K562 (cell line): ENCODE results near the gene ACAT1. TPM values are rescaled to one million over a fixed set of nuclear protein-coding genes. Genes with fewer than 3 reads are reported as not detected.

Source experiments
- ATAC-seq: fragments of 200-7000 bp; cut with Tn5 transposase; 3 replicates; pipeline ENCODE4 v1.9.1; 2020; ENCODE audit warnings: moderate library complexity
- Bru-seq: library from RNA; stranded (reverse); fragments of 400-500 nt; gene quantifications from one replicate; lab custom pipeline; 2021; lab: Mats Ljungman, UMichigan
- BruChase-seq, 2 experiments: library from RNA; stranded (reverse); fragments of 400-500 nt; gene quantifications; one replicate each; lab custom pipeline; 2021; lab: Mats Ljungman, UMichigan
- BruUV-seq: library from RNA; stranded (reverse); fragments of 400-500 nt; replicated peaks from 2 replicates; lab custom pipeline; 2021; lab: Mats Ljungman, UMichigan
- CTCF ChIA-PET: fragments of 300-600 bp; formaldehyde crosslinking; extraction: SDS; loops from one replicate; lab custom pipeline; 2021; ENCODE audit warnings: low intra/inter-chr PET ratio; lab: Yijun Ruan, JAX
- POLR2A ChIA-PET: fragments of 300-600, 350-650 bp; sonication (Branson Sonifier 250); formaldehyde crosslinking; extraction: SDS; loops from one replicate; lab custom pipeline; 2021; ENCODE audit warnings: antibody characterized with exemption, inconsistent platforms; lab: Yijun Ruan, JAX
- DNase-seq, 4 experiments: peaks; one replicate each; pipeline versions ENCODE4 v3.0.0 to v3.0.0-alpha.2; 2011 to 2018; ENCODE audit warnings: low spot score in 3 of 4, mixed read lengths in 3 of 4; ENCODE audit errors: extremely low read depth in 1 of 4
- FAIRE-seq: peaks from 2 replicates; lab custom pipeline; 2011; peaks lifted over from hg19 to GRCh38; lab: Jason Lieb, UNC
- H2AFZ ChIP-seq: 2 replicates; pipeline ENCODE4 v1.6.0; 2011; ENCODE audit warnings: low read depth, low read length, control low read depth, inconsistent platforms
- H3K27ac ChIP-seq: fragments of 200-600 bp; 3 replicates; pipeline ENCODE4 v1.8.0; 2011; ENCODE audit warnings: low read depth, mild to moderate bottlenecking, control low read depth, inconsistent platforms, low read length, moderate library complexity, mixed read lengths; ENCODE audit errors: extremely low read depth
- H3K27me3 ChIP-seq, 2 experiments: fragments of 300-600 bp in 1 of 2; 2 replicates in 1 of 2; 3 replicates in 1 of 2; pipeline versions ENCODE4 v1.6.0 to v1.8.0; 2011; ENCODE audit warnings: inconsistent platforms in 2 of 2, low read length in 2 of 2, mild to moderate bottlenecking in 1 of 2, mixed read lengths in 1 of 2, moderate library complexity in 1 of 2; ENCODE audit not compliant: control insufficient read depth in 2 of 2, insufficient read depth in 2 of 2
- H3K36me3 ChIP-seq: fragments of 300-600 bp; 3 replicates; pipeline ENCODE4 v1.8.0; 2011; ENCODE audit warnings: mild to moderate bottlenecking, low read length, inconsistent platforms; ENCODE audit not compliant: control insufficient read depth, insufficient read depth
- H3K4me1 ChIP-seq, 2 experiments: fragments of 200-600 bp in 1 of 2; replicated peaks in 1 of 2; 2 replicates in 1 of 2; 3 replicates in 1 of 2; pipeline versions ENCODE4 v1.5.1 to v1.8.0; 2011; ENCODE audit warnings: inconsistent platforms in 2 of 2, low read length in 2 of 2, mild to moderate bottlenecking in 1 of 2, mixed read lengths in 1 of 2, moderate library complexity in 1 of 2; ENCODE audit not compliant: control insufficient read depth in 2 of 2, insufficient read depth in 2 of 2
- H3K4me2 ChIP-seq: 2 replicates; pipeline ENCODE4 v1.6.1; 2011; ENCODE audit warnings: low read length, control low read depth, inconsistent platforms, mixed read lengths; ENCODE audit not compliant: insufficient read depth
- H3K4me3 ChIP-seq: fragments of 200-600 bp; sonication (generic), shearing (Covaris generic); 2 replicates; pipeline ENCODE4 v1.5.1; 2016; ENCODE audit warnings: control low read depth, inconsistent platforms
- H3K79me2 ChIP-seq: fragments of 200-600 bp; 3 replicates; pipeline ENCODE4 v1.8.0; 2011; ENCODE audit warnings: low read length, inconsistent platforms; ENCODE audit not compliant: control insufficient read depth, insufficient read depth
- H3K9ac ChIP-seq, 2 experiments: 2 replicates each; pipeline versions ENCODE4 v1.6.0 to v1.6.1; 2011; ENCODE audit warnings: low read depth in 2 of 2, low read length in 2 of 2, control low read depth in 1 of 2, inconsistent platforms in 1 of 2, mild to moderate bottlenecking in 1 of 2, mixed read lengths in 1 of 2; ENCODE audit not compliant: insufficient read depth in 1 of 2
- H3K9me1 ChIP-seq: one replicate; pipeline ENCODE4 v1.6.0; 2011; ENCODE audit warnings: inconsistent platforms, mild to moderate bottlenecking, low read length, moderate library complexity; ENCODE audit not compliant: control insufficient read depth, insufficient read depth
- H3K9me3 ChIP-seq: replicated peaks from 2 replicates; pipeline ENCODE4 v1.5.1; 2011; ENCODE audit warnings: low read depth, low read length, inconsistent platforms; ENCODE audit not compliant: control insufficient read depth, insufficient read depth
- H4K20me1 ChIP-seq: replicated peaks from 2 replicates; pipeline ENCODE4 v1.6.1; 2011; ENCODE audit warnings: low read length, inconsistent platforms, mixed read lengths; ENCODE audit not compliant: control insufficient read depth, insufficient read depth
- CREM ChIP-seq: IDR thresholded peaks from 2 replicates; pipeline ENCODE4 v1.6.1; 2014; ENCODE audit warnings: antibody characterized with exemption, low read depth
- ELF4 ChIP-seq: fragments of 450-650 bp; formaldehyde crosslinking; IDR thresholded peaks from 2 replicates; pipeline ENCODE4 v1.4.0; 2022; ENCODE audit warnings: missing genetic modification characterization
- LCOR ChIP-seq: sonication (generic); formaldehyde crosslinking; IDR thresholded peaks from 2 replicates; pipeline ENCODE4 v1.8.0; 2022; ENCODE audit warnings: mild to moderate bottlenecking, missing genetic modification reagents
- MCM5 ChIP-seq: fragments of 450-650 bp; IDR thresholded peaks from 2 replicates; pipeline ENCODE4 v1.6.1; 2016; ENCODE audit warnings: low read depth
- NUFIP1 ChIP-seq: fragments of 450-650 bp; IDR thresholded peaks from 2 replicates; pipeline ENCODE4 v1.6.1; 2018; ENCODE audit not compliant: partially characterized antibody
- PYGO2 ChIP-seq: fragments of 450-650 bp; IDR thresholded peaks from 2 replicates; pipeline ENCODE4 v1.6.1; 2016; ENCODE audit warnings: mild to moderate bottlenecking, missing genetic modification characterization, moderate library complexity, missing compliant biosample characterization
- RBFOX2 ChIP-seq: fragments of 200-400 bp; formaldehyde crosslinking; IDR thresholded peaks from 2 replicates; pipeline ENCODE4 v1.6.1; 2017; ENCODE audit warnings: low read depth, mild to moderate bottlenecking, low read length, moderate library complexity
- SOX6 ChIP-seq: fragments of 450-650 bp; IDR thresholded peaks from 2 replicates; pipeline ENCODE4 v1.6.1; 2014; ENCODE audit warnings: mild to moderate bottlenecking
- TAF9B ChIP-seq: fragments of 450-650 bp; IDR thresholded peaks from 2 replicates; pipeline ENCODE4 v1.6.1; 2018; ENCODE audit warnings: mild to moderate bottlenecking; ENCODE audit not compliant: partially characterized antibody
- ZBTB8A ChIP-seq: fragments of 450-650 bp; IDR thresholded peaks from 2 replicates; pipeline ENCODE4 v1.6.1; 2018; ENCODE audit warnings: mild to moderate bottlenecking, moderate library complexity; ENCODE audit not compliant: partially characterized antibody
- ZNF197 ChIP-seq: fragments of 200-800 bp; sonication (Bioruptor generic); IDR thresholded peaks from 2 replicates; pipeline ENCODE4 v1.6.1; 2016; ENCODE audit warnings: low read depth, missing genetic modification characterization, missing compliant biosample characterization
- ZNF445 ChIP-seq: fragments of 250-450 bp; sonication (Bioruptor Pico); IDR thresholded peaks from 2 replicates; pipeline ENCODE4 v1.4.0; 2020; ENCODE audit warnings: low read depth, mild to moderate bottlenecking, moderate library complexity
- ZNF584 ChIP-seq: fragments of 200-800 bp; sonication (Bioruptor generic); IDR thresholded peaks from 2 replicates; pipeline ENCODE4 v1.6.1; 2016; ENCODE audit warnings: low read depth, mild to moderate bottlenecking, missing genetic modification characterization, missing compliant biosample characterization
- WGBS: fragments of 100-300 bp; shearing (Covaris generic); methylation state at CpG from one replicate; pipeline ENCODE4 v1.1.6; 2016; ENCODE audit warnings: low coverage, mixed read lengths; ENCODE audit not compliant: insufficient coverage; ENCODE audit errors: missing lambda C conversion rate; 5-methylcytosine and 5-hydroxymethylcytosine counted together
- in situ Hi-C: fragments of 300-500 bp; cut with MboI; formaldehyde crosslinking; loops from 4 replicates; pipeline ENCODE4 v1.15.0; 2018; ENCODE audit warnings: inconsistent platforms, mixed read lengths
- intact Hi-C: fragments of 100-400 bp; cut with micrococcal nuclease; formaldehyde crosslinking; loops from 2 replicates; pipeline ENCODE4 v1.14.2; 2022
- long read RNA-seq, 3 experiments: library from polyadenylated mRNA in 2 of 3; library from RNA in 1 of 3; unstranded in 2 of 3; stranded (forward) in 1 of 3; transcript quantifications; one replicate each; pipeline ENCODE4 v2.0.0, GENCODE V29; 2019 to 2022
- polyA minus RNA-seq, 3 experiments: library from RNA; depleted of rRNA, polyadenylated mRNA; stranded (reverse); fragments of >200 nt; gene quantifications; 2 replicates each; pipeline ENCODE4 v1.2.3, GENCODE V29; 2011
- polyA plus RNA-seq, 8 experiments: library from polyadenylated mRNA; depleted of rRNA in 4 of 8; stranded (reverse) in 5 of 8; unstranded in 3 of 8; fragments of >200 nt; fragmentation: Nextera tagmentation in 2 of 8; fragmentation: Illumina TruSeq in 1 of 8; extraction: Ambion mirVana in 2 of 8; extraction: Trizol in 1 of 8; gene quantifications; 2 replicates each; pipeline versions ENCODE4 v1.2.1 to v1.2.3, GENCODE V29; 2011 to 2014; ENCODE audit warnings: inconsistent platforms in 1 of 8, missing spikeins in 1 of 8
- total RNA-seq, 7 experiments: library from RNA; depleted of rRNA in 6 of 7; stranded (reverse); fragments of >200 nt in 6 of 7; fragmentation: Illumina TruSeq in 2 of 7; extraction: Trizol in 2 of 7; gene quantifications; 2 replicates each; pipeline versions ENCODE4 v1.2.1 to v1.2.3, GENCODE V29; 2011 to 2021; ENCODE audit warnings: low replicate concordance in 1 of 7
- TF ChIP-seq, protein P1 (sequence below), 2 experiments: IDR thresholded peaks; 2 replicates each; pipeline ENCODE4 v1.6.1; 2011; ENCODE audit warnings: borderline replicate concordance in 1 of 2, control low read depth in 1 of 2, low read depth in 1 of 2, low read length in 1 of 2, mild to moderate bottlenecking in 1 of 2, mixed read lengths in 1 of 2, moderate library complexity in 1 of 2; ENCODE audit not compliant: insufficient read depth in 1 of 2, insufficient read length in 1 of 2, poor library complexity in 1 of 2, severe bottlenecking in 1 of 2; ENCODE audit errors: extremely low read depth in 1 of 2

The ACAT1 gene
- total RNA-seq (2011; cell fraction: chromatin; rRNA removed; ENCODE audit: low replicate concordance), result 29.5 and 87.1 TPM in 2 replicates
- total RNA-seq (2011; cell fraction: nucleolus; rRNA removed), result 20.7 and 21.3 TPM in 2 replicates
- 41.8 and 58.3 TPM in 2 replicates for total RNA-seq (2011; cell fraction: nucleoplasm; rRNA removed)
- total RNA-seq (2014; rRNA removed) (110 and 116 TPM in 2 replicates), total RNA-seq (2014; rRNA removed; fragmentation: Illumina TruSeq; extraction: Trizol) (115 TPM in 2 replicates), total RNA-seq (2015; rRNA removed; fragmentation: Illumina TruSeq; extraction: Trizol) (95.9 and 104 TPM in 2 replicates), total RNA-seq (2021) (65.1 and 80.2 TPM in 2 replicates), polyA plus RNA-seq (2011; rRNA removed) (166 and 204 TPM in 2 replicates), polyA plus RNA-seq (2014; fragmentation: Illumina TruSeq; extraction: Trizol) (95.4 and 102 TPM in 2 replicates), polyA plus RNA-seq (2014; fragmentation: Nextera tagmentation; extraction: Ambion mirVana) (100 to 1,000 TPM in 1 of 2 experiments, 10 to 100 TPM in 1; 74.0 to 100 TPM), polyA plus RNA-seq (2014; rRNA removed) (118 and 140 TPM in 2 replicates), polyA minus RNA-seq (2011; rRNA and poly(A)+ RNA removed) (147 and 169 TPM in 2 replicates), Bru-seq, nascent RNA (percentile 79 among the genes with signal in this experiment), BruChase-seq, experiment 1, labeled RNA remaining after a 2-hour chase (percentile 73 among the genes with signal in this experiment), BruChase-seq, experiment 2, labeled RNA remaining after a 6-hour chase (percentile 73 among the genes with signal in this experiment)
- polyA plus RNA-seq (2011; cell fraction: cytosol; rRNA removed), result 43.2 and 84.9 TPM in 2 replicates
- polyA plus RNA-seq (2011; cell fraction: nucleus; rRNA removed), result 21.0 and 44.9 TPM in 2 replicates
- polyA plus RNA-seq (2012), result 67.1 and 75.8 TPM in 2 replicates
- polyA minus RNA-seq (2011; cell fraction: cytosol; rRNA and poly(A)+ RNA removed), result 47.0 and 55.9 TPM in 2 replicates
- 19.4 and 32.0 TPM in 2 replicates for polyA minus RNA-seq (2011; cell fraction: nucleus; rRNA and poly(A)+ RNA removed)
- long read RNA-seq, experiment 1, transcript ACAT1-201 (12 exons, 1,761 nt), result major isoform, 227 of 266 reads
- long read RNA-seq, experiment 1, partial matches to known transcripts, result 22 of 266 reads
- long read RNA-seq, experiment 1, other reads (novel, unspliced or antisense), result 16 of 266 reads
- long read RNA-seq, experiment 2, transcript ACAT1-201 (12 exons, 1,761 nt), result major isoform, 50 of 112 reads
- long read RNA-seq, experiment 2, partial matches to known transcripts, result 18 of 112 reads
- long read RNA-seq, experiment 2, other reads (novel, unspliced or antisense), result 44 of 112 reads
- long read RNA-seq, experiment 3, transcript ACAT1-201 (12 exons, 1,761 nt), result major isoform, 187 of 230 reads
- long read RNA-seq, experiment 3, partial matches to known transcripts, result 25 of 230 reads
- long read RNA-seq, experiment 3, other reads (novel, unspliced or antisense), result 17 of 230 reads

DNA sequence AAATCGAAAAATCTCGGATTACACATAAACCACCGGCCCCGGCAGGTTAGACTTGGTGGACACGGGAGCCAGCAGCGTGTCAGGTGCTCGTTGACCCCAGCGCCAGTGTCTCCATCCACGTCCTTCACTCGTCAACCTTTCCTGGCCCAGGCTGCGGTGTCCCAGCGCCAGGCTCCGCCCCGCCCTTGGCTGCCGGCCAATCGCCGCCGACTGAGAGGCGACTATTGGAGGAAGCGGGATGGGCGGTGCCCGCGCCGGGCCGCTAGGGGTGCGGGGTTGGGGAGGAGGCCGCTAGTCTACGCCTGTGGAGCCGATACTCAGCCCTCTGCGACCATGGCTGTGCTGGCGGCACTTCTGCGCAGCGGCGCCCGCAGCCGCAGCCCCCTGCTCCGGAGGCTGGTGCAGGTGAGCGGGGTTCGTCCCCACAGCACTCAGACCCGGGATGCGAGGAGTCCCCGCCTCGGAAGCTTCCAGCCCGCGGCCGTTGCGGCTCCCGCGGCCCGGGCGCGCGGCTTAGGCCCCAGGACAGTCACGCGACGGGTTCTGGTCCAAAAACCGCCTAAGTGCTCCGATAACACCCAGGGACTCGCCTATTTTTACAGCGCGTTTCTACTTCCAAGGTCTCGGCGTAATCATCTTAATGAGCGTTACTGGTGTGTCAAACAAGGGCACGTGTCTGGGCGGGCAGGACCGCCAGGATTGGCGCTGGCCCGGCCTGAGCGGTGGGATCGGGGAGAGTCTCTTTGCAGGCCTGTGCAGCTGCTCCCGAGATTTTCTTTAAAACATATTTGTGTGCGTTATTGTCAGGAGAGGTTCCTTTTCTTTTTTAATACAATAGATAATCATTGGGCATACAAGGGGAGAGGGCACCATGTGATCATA, at the start of gene ACAT1:
ACAT1 (plus strand) TSS at position 294 of the 882 bp plus-strand sequence; CDS start at position 334, 40 bp downstream.
- CTCF ChIA-PET, result interaction anchor here (0.6 to 0.9 kb wide), 3 partner anchors 526 to 544 kb away, joined by 3 to 5 read pairs (median 3); no protein-coding TSS in a partner anchor
- H3K4me3 ChIP-seq, result peak within 1 kb of the TSS; percentile 58
- no TSS peak for BruUV-seq
- POLR2A ChIA-PET, result interaction anchor here (0.6 to 1.5 kb wide), 8 partner anchors 9 to 523 kb away, joined by 3 to 5 read pairs (median 3); partner anchors contain the start of gene CUL5
- peaks cover 45% of the 10 kb centered on the region for H3K79me2 ChIP-seq
- no peaks in the 10 kb centered on the region for H3K9me3 ChIP-seq
- intact Hi-C loops, result loop anchor here (2.0 to 10.0 kb wide), 4 partner anchors 99 to 471 kb away; partner anchors contain the start of genes EXPH5 and POGLUT3
- peaks cover 29 to 30% of the 10 kb centered on the region in 2 experiments; a peak in 4 of 5 replicates for H3K4me1 ChIP-seq
- DNase-seq (peak; percentile 94 to 98 (median 96)), ATAC-seq (peak; percentile 96), FAIRE-seq (peak; percentile 84)
- no peaks in the 10 kb centered on the region for H3K9me1 ChIP-seq
- in situ Hi-C loops, result loop anchor here (5.0 kb wide), 1 partner anchor 521 kb away; no protein-coding TSS in a partner anchor
- 0 out of 2 replicates have a peak, but pooled peaks cover 3% of the 10 kb centered on the region for H4K20me1 ChIP-seq
- under 1% methylated on average over 64 of the region's 73 CpGs for WGBS
- H2AFZ ChIP-seq, result peak within 1 kb of the TSS; percentile 87
- H3K27me3 ChIP-seq, result no peaks in the 10 kb centered on the region
- H3K4me2 ChIP-seq, result peak within 1 kb of the TSS; percentile 84
- peak within 1 kb of the TSS; percentile 74 for H3K27ac ChIP-seq
- peaks cover 14% of the 10 kb centered on the region; the same call in 1 of the 3 replicates for H3K36me3 ChIP-seq
- H3K9ac ChIP-seq, result peak within 1 kb of the TSS; percentile 69 to 96
- TF ChIP-seq NUFIP1, result no peak
- 0 out of 2 replicates have a peak, but pooled peaks have one; percentile 47 for TF ChIP-seq ZNF197
- no peak for TF ChIP-seq ELF4 (CRISPR knock-in tag)
- TF ChIP-seq, protein P1, sequence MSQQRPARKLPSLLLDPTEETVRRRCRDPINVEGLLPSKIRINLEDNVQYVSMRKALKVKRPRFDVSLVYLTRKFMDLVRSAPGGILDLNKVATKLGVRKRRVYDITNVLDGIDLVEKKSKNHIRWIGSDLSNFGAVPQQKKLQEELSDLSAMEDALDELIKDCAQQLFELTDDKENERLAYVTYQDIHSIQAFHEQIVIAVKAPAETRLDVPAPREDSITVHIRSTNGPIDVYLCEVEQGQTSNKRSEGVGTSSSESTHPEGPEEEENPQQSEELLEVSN (IDR thresholded peaks at IDR 0.05; ENCODE audit: borderline replicate concordance in 1 of 2, extremely low read depth in 1 of 2, insufficient read depth in 1 of 2, insufficient read length in 1 of 2, low read depth in 1 of 2, low read length in 1 of 2, poor library complexity in 1 of 2, severe bottlenecking in 1 of 2), result peak; percentile 8 to 81
- TF ChIP-seq PYGO2 (tag), result no peak
- peak; percentile 97 for TF ChIP-seq LCOR (CRISPR knock-in tag)
- TF ChIP-seq ZBTB8A, result no peak
- peak; percentile 98 for TF ChIP-seq RBFOX2
- peak; percentile 71 for TF ChIP-seq CREM
- peak; percentile 40 for TF ChIP-seq TAF9B
- no peak for TF ChIP-seq ZNF445
- no peak for TF ChIP-seq MCM5
- TF ChIP-seq ZNF584, result no peak
- no peak for TF ChIP-seq SOX6
